ENCODE results near the gene DDX46. TPM values are rescaled to one million over a fixed set of nuclear protein-coding genes. Genes with fewer than 3 reads are reported as not detected.
A peak's percentile ranks its signal among the peaks of the same experiment; 100 is the strongest.
"Not testable (repeated sequence)": the region's sequence is repeated elsewhere in the genome, so short reads cannot be mapped to it uniquely, and the experiment has no call there.

The DDX46 gene
- total RNA-seq, 1 donor from 2014 or later, result 27.6 TPM

- intact Hi-C loops (cut with DNase I), result no loop called here
- DNase-seq (ENCODE audit: missing footprints) (no peak), ATAC-seq (no peak)
These were observed 66.1 kb downstream of the DDX46 start for GRCh38 chr5:134824681-134825080.

GRCh38 chr5:134825212-134825611 lies 66.6 kb downstream of the DDX46 start:
- ATAC-seq (no peak), DNase-seq (ENCODE audit: missing footprints) (no peak)
- intact Hi-C loops (cut with DNase I), result no loop called here

GRCh38 chr5:134833340-134834032 lies 74.9 kb downstream of the DDX46 start:
- DNase-seq (ENCODE audit: missing footprints), result no peak
- ATAC-seq, result no peak
- intact Hi-C loops (cut with DNase I), result no loop called here

- DNase-seq (ENCODE audit: missing footprints) (no peak), ATAC-seq (no peak)
- intact Hi-C loops (cut with DNase I), result no loop called here
These were observed 77.0 kb downstream of the DDX46 start for GRCh38 chr5:134835623-134836022.

- DNase-seq (ENCODE audit: missing footprints), result no peak
- intact Hi-C loops (cut with DNase I), result no loop called here
- ATAC-seq, result no peak
These were observed 79.1 kb downstream of the DDX46 start for GRCh38 chr5:134837530-134838181.

GRCh38 chr5:134838361-134838760 lies 79.8 kb downstream of the DDX46 start:
- intact Hi-C loops (cut with DNase I); ATAC-seq; DNase-seq (ENCODE audit: missing footprints): not testable (repeated sequence)

- DNase-seq (ENCODE audit: missing footprints) (no peak), ATAC-seq (no peak)
- intact Hi-C loops (cut with DNase I), result no loop called here
These were observed 82.2 kb downstream of the DDX46 start for GRCh38 chr5:134840811-134841210.

- ATAC-seq (no peak), DNase-seq (ENCODE audit: missing footprints) (no peak)
- intact Hi-C loops (cut with DNase I), result no loop called here
These were observed 85.7 kb downstream of the DDX46 start for GRCh38 chr5:134844252-134844651.

- ATAC-seq (no peak), DNase-seq (ENCODE audit: missing footprints) (no peak)
- intact Hi-C loops (cut with DNase I), result loop anchor here (5.0 kb wide), 1 partner anchor 62 kb away; the partner anchor contains the start of gene PCBD2
These were observed 86.8 kb downstream of the DDX46 start for GRCh38 chr5:134845335-134845851.

- intact Hi-C loops (cut with DNase I), result loop anchor here (2.0 to 5.0 kb wide), 2 partner anchors 29 to 61 kb away; partner anchors contain the start of genes PCBD2 and TXNDC15
- peak; percentile 98 for DNase-seq (ENCODE audit: missing footprints)
- ATAC-seq, result peak; percentile 99
These were observed 87.5 kb downstream of the DDX46 start, which contains the start of gene C5orf24 for GRCh38 chr5:134845852-134846640. Gene C5orf24 (plus strand): TSS chr5:134845968. CDS start chr5:134854901, 8,933 bp downstream.

GRCh38 chr5:134846641-134846960 lies 88.0 kb downstream of the DDX46 start:
- ATAC-seq (no peak), DNase-seq (ENCODE audit: missing footprints) (no peak)
- intact Hi-C loops (cut with DNase I), result loop anchor here (2.0 to 5.0 kb wide), 2 partner anchors 28 to 61 kb away; partner anchors contain the start of genes PCBD2 and TXNDC15

- intact Hi-C loops (cut with DNase I), result loop anchor here (5.0 kb wide), 1 partner anchor 58 kb away; the partner anchor contains the start of gene PCBD2
- ATAC-seq; DNase-seq (ENCODE audit: missing footprints): not testable (repeated sequence)
These were observed 90.9 kb downstream of the DDX46 start for GRCh38 chr5:134849434-134849933.

- DNase-seq (ENCODE audit: missing footprints) (no peak), ATAC-seq (no peak)
- intact Hi-C loops (cut with DNase I), result no loop called here
These were observed 92.8 kb downstream of the DDX46 start for GRCh38 chr5:134851307-134851923.

- intact Hi-C loops (cut with DNase I); ATAC-seq; DNase-seq (ENCODE audit: missing footprints): not testable (repeated sequence)
These were observed 97.9 kb downstream of the DDX46 start for GRCh38 chr5:134856465-134856864.

- ATAC-seq, result no peak
- intact Hi-C loops (cut with DNase I), result no loop called here
- no peak for DNase-seq (ENCODE audit: missing footprints)
These were observed 98.8 kb downstream of the DDX46 start for GRCh38 chr5:134857401-134857800.

GRCh38 chr5:134864707-134865106 lies 106.1 kb downstream of the DDX46 start:
- DNase-seq (ENCODE audit: missing footprints) (no peak), ATAC-seq (no peak)
- intact Hi-C loops (cut with DNase I), result no loop called here

- intact Hi-C loops (cut with DNase I), result no loop called here
- ATAC-seq (no peak), DNase-seq (ENCODE audit: missing footprints) (no peak)
These were observed 114.9 kb downstream of the DDX46 start for GRCh38 chr5:134873494-134873893.

Data from Right ventricle myocardium inferior (tissue), 1 donor.